PFSK-1 (cell line): ENCODE results near the gene RRAGA.

Experiments
- FOXP2 ChIP-seq: optimal IDR thresholded peaks from 2 replicates; pipeline ENCODE3; 2011; ENCODE audit warnings: borderline replicate concordance, control low read depth, inconsistent platforms; ENCODE audit not compliant: insufficient read depth; ENCODE audit errors: extremely low read length, extremely low read depth
- POLR2AphosphoS5 ChIP-seq: IDR thresholded peaks from 2 replicates; pipeline ENCODE4 v1.6.1; 2012; ENCODE audit warnings: low read depth, mild to moderate bottlenecking, control low read depth, low read length, moderate library complexity
- REST ChIP-seq, 2 experiments: IDR thresholded peaks; 2 replicates each; pipeline versions ENCODE4 v1.6.1 to v1.8.0; 2011 to 2012; ENCODE audit warnings: low read depth in 2 of 2, low read length in 2 of 2, control low read depth in 1 of 2, inconsistent platforms in 1 of 2, mild to moderate bottlenecking in 1 of 2, moderate library complexity in 1 of 2; ENCODE audit not compliant: insufficient read depth in 1 of 2
- TAF1 ChIP-seq: IDR thresholded peaks from 2 replicates; pipeline ENCODE4 v1.6.1; 2012; ENCODE audit warnings: low read length, control low read depth, borderline replicate concordance; ENCODE audit not compliant: insufficient read depth

- no peak for TF ChIP-seq POLR2AphosphoS5
- TF ChIP-seq TAF1: no peak
- TF ChIP-seq REST (IDR thresholded peaks at IDR 0.05; ENCODE audit: insufficient read depth in 1 of 2, low read depth in 2 of 2, low read length in 2 of 2): no peak
- TF ChIP-seq FOXP2: no peak
These were observed 850 bp downstream of the RRAGA start for GRCh38 chr9:19049917-19050636.
